Adrenal gland (tissue), 5 donors: ENCODE measurements around the gene PYGL.

Source experiments
- CTCF ChIP-seq, 6 experiments: fragments of 450-650 bp in 4 of 6; fragments of 200-600 bp in 2 of 6; sonication (generic) in 1 of 6; IDR thresholded peaks; 1 replicate in 5 of 6; 2 replicates in 1 of 6; pipeline versions ENCODE4 v1.5.1 to v1.8.0; 2016 to 2021; ENCODE audit warnings: antibody characterized with exemption in 6 of 6, mild to moderate bottlenecking in 2 of 6, moderate library complexity in 1 of 6
- POLR2A ChIP-seq, 2 donors: fragments of 450-650 bp; IDR thresholded peaks; one replicate each; pipeline ENCODE4 v1.6.1; 2017; ENCODE audit warnings: antibody characterized with exemption in 2 of 2, mild to moderate bottlenecking in 2 of 2, moderate library complexity in 1 of 2
- donor health status: DM: no; HTN: no; CAD: no.

- TF ChIP-seq CTCF (IDR thresholded peaks at IDR 0.05): no peak
- TF ChIP-seq POLR2A (IDR thresholded peaks at IDR 0.05): no peak
These were observed 14.8 kb downstream of the PYGL start for GRCh38 chr14:50929506-50929905.
